HG03442 (cell line): ENCODE results near the gene MRPL4.

Experiments
- ATAC-seq: cut with Tn5 transposase; IDR thresholded peaks from one replicate; pipeline ENCODE4 v1.9.1; 2021; ENCODE audit warnings: mild to moderate bottlenecking, moderate library complexity; ENCODE audit not compliant: unreplicated experiment

MRPL4 gene

DNA sequence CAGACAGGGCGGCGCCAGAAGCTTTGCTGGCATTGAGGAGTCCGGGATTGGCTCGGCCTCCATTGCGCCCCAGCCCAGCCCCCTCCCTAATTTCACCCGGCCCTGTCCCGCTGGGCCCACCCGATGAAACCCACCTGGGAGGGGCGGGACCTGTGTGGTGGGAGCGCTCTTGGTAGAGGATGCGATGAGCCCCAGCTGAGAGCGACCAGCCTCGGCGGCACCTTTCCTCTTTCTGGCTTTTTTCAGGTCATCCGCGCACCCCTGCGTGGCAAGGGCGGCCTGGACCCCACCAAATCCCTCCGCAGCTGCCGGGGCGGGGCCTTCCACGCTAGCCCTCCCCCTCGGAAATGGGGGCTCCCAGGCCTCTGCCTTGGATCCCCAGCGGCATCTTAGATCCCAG lies 57.4 kb downstream of the MRPL4 start, which contains the start of gene ZGLP1:
Gene ZGLP1, minus strand, starts transcription at position 393 of the 400 bp plus-strand sequence.
- ATAC-seq = no peak
